PFSK-1 (cell line): ENCODE data around the gene LGI1.

Experiments used
- FOXP2 ChIP-seq: optimal IDR thresholded peaks from 2 replicates; pipeline ENCODE3; 2011; ENCODE audit warnings: borderline replicate concordance, control low read depth, inconsistent platforms; ENCODE audit not compliant: insufficient read depth; ENCODE audit errors: extremely low read length, extremely low read depth
- POLR2AphosphoS5 ChIP-seq: IDR thresholded peaks from 2 replicates; pipeline ENCODE4 v1.6.1; 2012; ENCODE audit warnings: low read depth, mild to moderate bottlenecking, control low read depth, low read length, moderate library complexity
- REST ChIP-seq, 2 experiments: IDR thresholded peaks; 2 replicates each; pipeline versions ENCODE4 v1.6.1 to v1.8.0; 2011 to 2012; ENCODE audit warnings: low read depth in 2 of 2, low read length in 2 of 2, control low read depth in 1 of 2, inconsistent platforms in 1 of 2, mild to moderate bottlenecking in 1 of 2, moderate library complexity in 1 of 2; ENCODE audit not compliant: insufficient read depth in 1 of 2
- SIN3A ChIP-seq: IDR thresholded peaks from 2 replicates; pipeline ENCODE4 v1.6.1; 2012; ENCODE audit warnings: mild to moderate bottlenecking, low read length, moderate library complexity, borderline replicate concordance; ENCODE audit not compliant: insufficient read depth
- TAF1 ChIP-seq: IDR thresholded peaks from 2 replicates; pipeline ENCODE4 v1.6.1; 2012; ENCODE audit warnings: low read length, control low read depth, borderline replicate concordance; ENCODE audit not compliant: insufficient read depth

Gene LGI1

GRCh38 chr10:93715345-93715744 is 42.4 kb upstream of the LGI1 start:
- TF ChIP-seq TAF1 (no peak), FOXP2 (no peak), REST (IDR thresholded peaks at IDR 0.05; ENCODE audit: insufficient read depth in 1 of 2, low read depth in 2 of 2, low read length in 2 of 2) (no peak), SIN3A (no peak), POLR2AphosphoS5 (no peak)

- TF ChIP-seq SIN3A (no peak), FOXP2 (no peak), POLR2AphosphoS5 (no peak), REST (IDR thresholded peaks at IDR 0.05; ENCODE audit: insufficient read depth in 1 of 2, low read depth in 2 of 2, low read length in 2 of 2) (no peak), TAF1 (no peak)
Measured at GRCh38 chr10:93716766-93717165, 41.0 kb upstream of the LGI1 start.

GRCh38 chr10:93718937-93719725 is 38.6 kb upstream of the LGI1 start:
- TF ChIP-seq REST (IDR thresholded peaks at IDR 0.05; ENCODE audit: insufficient read depth in 1 of 2, low read depth in 2 of 2, low read length in 2 of 2) (peak in 1 of 2 experiments; percentile 82; a peak in 2 of 4 replicates), POLR2AphosphoS5 (no peak), SIN3A (no peak)

- no peak for TF ChIP-seq POLR2AphosphoS5
- TF ChIP-seq SIN3A: no peak
- TF ChIP-seq FOXP2: no peak
- TF ChIP-seq REST (IDR thresholded peaks at IDR 0.05; ENCODE audit: insufficient read depth in 1 of 2, low read depth in 2 of 2, low read length in 2 of 2): no peak
- TF ChIP-seq TAF1: no peak
Measured at GRCh38 chr10:93719901-93720300, 37.8 kb upstream of the LGI1 start.

- TF ChIP-seq POLR2AphosphoS5: no peak
- TF ChIP-seq TAF1: no peak
- no peak for TF ChIP-seq SIN3A
- TF ChIP-seq REST (IDR thresholded peaks at IDR 0.05; ENCODE audit: insufficient read depth in 1 of 2, low read depth in 2 of 2, low read length in 2 of 2): no peak
- no peak for TF ChIP-seq FOXP2
Measured at GRCh38 chr10:93722550-93722949, 35.2 kb upstream of the LGI1 start.
